ACC112 (cell line): ENCODE data around the gene CADM1.

Experiments
- H2AFZ ChIP-seq: fragments of 200-600 bp; sonication (generic); one replicate; pipeline ENCODE4 v1.6.0; 2017; ENCODE audit warnings: antibody characterized with exemption, low read length; ENCODE audit not compliant: unreplicated experiment
- H3K27ac ChIP-seq: fragments of 200-600 bp; sonication (generic); 2 replicates; pipeline ENCODE4 v1.5.1; 2014; ENCODE audit warnings: low read depth, mild to moderate bottlenecking, antibody characterized with exemption, low read length, moderate library complexity
- H3K27me3 ChIP-seq: fragments of 200-600 bp; sonication (generic); 2 replicates; pipeline ENCODE4 v1.6.1; 2014; ENCODE audit warnings: mild to moderate bottlenecking, antibody characterized with exemption, low read length, moderate library complexity, mixed read lengths; ENCODE audit not compliant: insufficient read depth
- H3K36me3 ChIP-seq: fragments of 200-600 bp; sonication (generic); 2 replicates; pipeline ENCODE4 v1.6.1; 2016; ENCODE audit warnings: mild to moderate bottlenecking, antibody characterized with exemption, low read length, moderate library complexity, mixed read lengths; ENCODE audit not compliant: insufficient read depth
- H3K4me1 ChIP-seq: fragments of 200-600 bp; sonication (generic); one replicate; pipeline ENCODE4 v1.6.1; 2016; ENCODE audit warnings: low read length, mixed read lengths; ENCODE audit not compliant: insufficient read depth, unreplicated experiment, control insufficient read depth
- H3K4me3 ChIP-seq: fragments of 200-600 bp; sonication (generic); 2 replicates; pipeline ENCODE4 v1.5.1; 2014; ENCODE audit warnings: mild to moderate bottlenecking, low read depth, low read length
- H3K79me2 ChIP-seq: fragments of 200-600 bp; sonication (generic); one replicate; pipeline ENCODE4 v1.6.0; 2016; ENCODE audit warnings: low read length; ENCODE audit not compliant: control insufficient read depth, unreplicated experiment, insufficient read depth

CADM1 gene

DNA sequence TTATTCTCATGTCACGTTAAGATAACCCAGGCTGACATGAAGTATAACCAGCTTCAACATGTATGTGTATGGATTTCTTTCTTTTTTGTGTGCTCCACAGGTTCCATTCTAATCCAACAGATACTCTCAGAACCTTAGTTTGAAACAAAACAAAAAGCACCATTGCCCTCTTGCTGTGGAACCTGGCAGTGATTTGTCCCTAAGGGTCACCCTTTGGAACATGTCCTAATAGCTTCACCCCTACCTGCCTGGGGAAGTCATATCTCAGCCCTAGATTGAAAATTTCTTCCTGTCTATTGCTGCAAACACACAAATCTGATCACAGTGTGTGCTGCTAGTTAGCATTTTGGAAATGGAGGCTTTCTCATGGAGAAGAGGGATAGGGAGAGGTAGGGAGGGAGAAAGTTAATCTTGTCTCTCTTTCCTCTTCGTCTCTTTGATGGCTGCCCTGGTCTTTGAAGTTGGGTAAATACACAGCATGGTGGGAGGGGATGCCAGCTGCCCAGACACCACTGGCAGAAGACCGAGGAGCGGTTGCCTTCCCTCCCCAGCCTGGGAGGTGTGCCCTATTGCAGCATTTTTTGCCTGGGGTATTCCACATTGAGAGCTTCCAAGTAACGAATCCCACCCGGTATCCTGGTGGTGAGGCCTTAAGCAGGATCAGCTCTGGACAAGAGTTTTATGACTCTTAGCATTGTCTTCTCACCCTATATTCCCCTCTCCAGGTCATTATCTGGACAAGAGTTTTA, 11.6 kb upstream of the CADM1 start:
- no peaks in the 10 kb centered on the region for H3K27me3 ChIP-seq
- H2AFZ ChIP-seq = no peak overlapping the region
- no peak overlapping the region for H3K4me3 ChIP-seq
- no peaks in the 10 kb centered on the region for H3K79me2 ChIP-seq
- H3K27ac ChIP-seq = no peak overlapping the region
- no peaks in the 10 kb centered on the region for H3K36me3 ChIP-seq
- no peaks in the 10 kb centered on the region for H3K4me1 ChIP-seq

DNA sequence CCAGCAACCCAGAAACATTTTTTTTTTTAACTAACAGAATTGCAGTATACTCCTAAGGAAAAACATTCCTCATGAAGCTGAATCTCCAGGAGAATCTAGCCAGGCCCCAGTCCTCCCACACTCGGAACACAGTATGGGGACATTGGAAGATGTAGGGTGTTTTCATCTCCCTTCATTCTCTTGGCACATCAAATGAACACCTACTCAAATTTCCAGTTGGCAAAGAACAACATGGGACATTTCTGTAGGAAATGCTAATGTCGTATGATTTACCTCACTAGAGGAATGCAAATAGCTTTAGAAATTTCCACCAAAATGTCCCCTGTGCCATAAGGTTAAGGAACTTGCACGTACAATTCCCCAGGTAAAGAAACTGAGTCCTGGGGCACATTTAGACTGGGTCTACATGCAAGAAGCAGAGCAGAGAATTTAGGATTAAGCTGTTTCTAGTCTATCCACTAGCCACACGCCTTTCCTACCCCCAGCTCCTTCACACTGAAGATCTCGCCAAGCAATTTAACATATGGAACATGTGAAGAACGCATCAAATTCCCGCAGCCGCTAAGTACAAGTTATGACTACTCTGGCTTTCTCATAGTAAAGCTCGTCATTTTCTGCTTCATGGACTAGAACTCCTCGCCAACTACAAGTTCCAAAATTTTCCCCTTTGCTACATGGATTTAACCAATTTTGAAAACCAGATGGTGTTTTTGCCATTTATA, 2.9 kb upstream of the CADM1 start:
- Histone ChIP-seq H3K36me3 (no peaks in the 10 kb centered on the region), H2AFZ (no peak overlapping the region), H3K4me3 (no peak overlapping the region), H3K79me2 (no peaks in the 10 kb centered on the region), H3K4me1 (no peaks in the 10 kb centered on the region), H3K27me3 (peaks cover 33% of the 10 kb centered on the region), H3K27ac (no peak overlapping the region)

DNA sequence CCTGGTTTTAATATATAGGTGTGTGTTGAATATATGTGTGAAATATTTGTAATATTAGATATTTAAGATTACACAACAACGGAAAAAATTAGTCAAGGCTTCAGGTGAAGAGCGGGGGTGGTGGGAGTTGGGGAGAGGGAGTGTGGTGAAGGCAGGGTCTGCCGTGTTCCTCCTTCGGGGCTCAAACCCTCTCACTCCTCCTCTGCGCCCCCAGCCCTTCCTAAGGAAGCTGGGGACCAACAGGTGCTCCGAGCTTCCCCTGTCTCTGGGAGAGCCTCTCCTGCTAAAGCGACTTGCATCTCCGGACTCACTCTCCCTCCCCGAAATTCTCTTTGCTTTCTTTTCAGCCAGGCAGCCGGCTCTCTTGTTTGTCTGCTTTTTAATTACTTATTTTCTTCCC, 960 bp upstream of the CADM1 start:
- no peak overlapping the region for H3K27ac ChIP-seq
- no peak overlapping the region for H3K4me3 ChIP-seq
- H3K36me3 ChIP-seq = no peaks in the 10 kb centered on the region
- no peaks in the 10 kb centered on the region for H3K4me1 ChIP-seq
- H3K79me2 ChIP-seq = no peaks in the 10 kb centered on the region
- H2AFZ ChIP-seq = no peak overlapping the region
- H3K27me3 ChIP-seq = peaks cover 50% of the 10 kb centered on the region

DNA sequence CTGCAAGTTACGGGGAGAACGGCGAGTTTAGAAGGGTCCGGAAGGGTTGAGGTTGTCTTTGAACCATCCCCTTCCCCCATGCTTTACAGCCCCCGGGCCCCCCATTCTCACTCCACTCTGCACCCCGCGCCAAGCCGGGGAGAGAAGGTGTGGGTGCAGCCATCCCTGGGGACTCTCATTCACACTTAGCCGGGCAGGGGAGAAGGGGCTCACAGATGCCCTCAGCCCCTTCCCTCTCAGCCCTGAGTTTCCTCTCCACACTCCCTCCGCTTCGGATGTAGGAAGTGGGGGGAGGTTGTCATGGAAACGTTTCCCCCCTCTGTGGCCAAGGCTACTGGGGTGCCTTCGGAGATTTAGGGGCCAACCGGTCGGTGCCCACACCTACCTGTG, 334 bp downstream of the CADM1 start:
- no peaks in the 10 kb centered on the region for H3K79me2 ChIP-seq
- H3K27ac ChIP-seq = no peak overlapping the region
- H3K4me1 ChIP-seq = no peaks in the 10 kb centered on the region
- no peaks in the 10 kb centered on the region for H3K36me3 ChIP-seq
- H3K27me3 ChIP-seq = peaks cover 50% of the 10 kb centered on the region
- H3K4me3 ChIP-seq = no peak overlapping the region
- no peak overlapping the region for H2AFZ ChIP-seq

DNA sequence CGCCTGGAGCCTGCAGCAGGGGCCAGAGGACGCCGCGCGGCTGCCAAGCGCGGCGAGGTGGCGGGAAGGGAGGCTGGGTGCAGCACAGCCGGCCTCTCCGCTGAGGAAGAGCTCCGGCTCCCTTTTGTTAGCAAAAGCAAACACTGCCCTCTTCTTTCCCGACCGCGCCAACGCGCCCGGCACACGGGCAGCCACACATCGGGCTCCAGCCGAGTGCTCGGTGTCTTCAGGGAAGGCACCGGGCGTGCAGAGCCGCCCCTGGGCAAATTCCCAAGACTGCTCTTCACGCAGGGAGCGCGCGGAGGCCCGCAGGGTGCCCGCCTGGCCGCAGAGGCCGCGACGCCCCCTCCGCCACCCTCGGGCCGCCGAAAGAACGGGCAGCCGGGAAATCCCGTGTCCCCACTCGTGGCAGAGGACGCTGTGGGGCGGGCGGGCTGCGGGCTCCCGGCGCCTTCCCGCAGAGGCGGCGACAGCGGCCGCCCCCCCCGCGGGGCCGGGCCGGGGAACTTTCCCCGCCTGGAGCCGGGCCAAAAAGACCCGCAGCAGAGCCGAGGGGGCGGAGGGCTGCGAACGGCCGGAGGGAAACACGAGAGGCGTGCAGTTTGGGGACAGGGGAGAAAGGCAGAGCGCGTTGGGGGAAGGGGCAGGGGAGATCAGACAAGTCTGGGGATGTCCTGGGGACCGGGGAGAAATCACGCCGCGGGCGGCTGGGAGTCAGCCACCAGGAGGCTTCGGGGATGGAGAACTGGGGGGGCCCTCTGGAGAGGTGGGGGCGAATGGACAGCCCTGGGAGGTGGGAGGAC, 931 bp downstream of the CADM1 start:
- H3K79me2 ChIP-seq = no peaks in the 10 kb centered on the region
- no peak overlapping the region for H3K4me3 ChIP-seq
- H3K27me3 ChIP-seq = peaks cover 50% of the 10 kb centered on the region
- no peak overlapping the region for H3K27ac ChIP-seq
- H3K36me3 ChIP-seq = no peaks in the 10 kb centered on the region
- H3K4me1 ChIP-seq = no peaks in the 10 kb centered on the region
- H2AFZ ChIP-seq = no peak overlapping the region

DNA sequence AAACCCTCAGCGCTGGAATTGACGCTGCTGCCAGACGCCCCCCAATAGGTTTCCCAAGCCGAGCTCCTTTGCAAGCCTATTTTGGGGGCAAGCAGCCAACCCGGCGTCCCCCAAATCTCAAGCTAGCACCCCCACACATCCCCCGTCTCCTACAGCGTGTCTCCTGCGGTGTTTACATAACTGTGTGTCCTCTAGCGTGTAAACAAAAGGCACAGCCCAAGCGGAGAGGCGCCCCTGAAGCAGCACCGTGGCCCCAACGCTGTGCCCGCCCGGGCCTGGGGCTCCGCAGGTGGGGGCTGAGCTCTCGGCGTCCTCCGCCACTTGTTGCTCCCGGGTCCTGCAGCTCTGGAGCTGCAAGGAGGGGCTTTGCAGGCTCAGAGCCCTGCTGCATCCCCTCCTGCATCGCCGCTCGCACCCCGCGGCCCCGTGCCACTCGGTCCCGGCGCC, 1.6 kb downstream of the CADM1 start:
- Histone ChIP-seq H2AFZ (no peak overlapping the region), H3K4me1 (no peaks in the 10 kb centered on the region), H3K4me3 (no peak overlapping the region), H3K36me3 (no peaks in the 10 kb centered on the region), H3K79me2 (no peaks in the 10 kb centered on the region), H3K27me3 (peaks cover 50% of the 10 kb centered on the region), H3K27ac (no peak overlapping the region)

DNA sequence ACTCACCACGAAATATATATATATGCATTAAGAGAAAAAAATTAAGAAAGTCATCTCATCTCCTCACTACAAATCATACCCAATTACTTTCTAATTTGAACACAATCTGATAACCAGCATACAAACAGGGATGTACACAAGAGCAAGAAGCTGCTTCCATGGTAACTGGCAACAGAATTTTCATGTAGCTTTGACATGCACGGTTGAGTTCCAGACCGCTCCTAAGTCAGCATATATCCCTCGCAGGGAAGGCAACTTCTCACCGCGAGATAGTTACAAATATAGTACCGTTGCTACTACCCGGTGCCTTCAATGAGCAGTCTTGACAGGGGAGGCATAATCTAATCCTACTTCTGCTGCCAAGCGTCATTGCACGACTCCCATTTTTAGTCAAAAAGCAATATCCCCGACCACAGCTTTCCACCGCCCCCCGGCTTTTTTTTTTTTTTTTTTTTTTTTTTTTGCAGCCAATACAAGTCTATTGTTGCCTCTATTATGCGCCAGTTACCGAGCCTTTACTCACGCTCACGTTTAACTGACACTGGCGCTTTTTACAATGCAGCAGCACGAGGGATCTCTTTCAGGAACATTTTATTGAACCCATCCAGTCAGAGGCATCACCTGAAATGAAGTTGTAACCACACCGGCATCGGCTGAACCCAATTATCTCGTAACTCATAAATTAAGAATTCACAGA, 2.2 kb downstream of the CADM1 start:
- no peaks in the 10 kb centered on the region for H3K36me3 ChIP-seq
- no peak overlapping the region for H2AFZ ChIP-seq
- H3K27me3 ChIP-seq = peaks cover 50% of the 10 kb centered on the region
- H3K27ac ChIP-seq = no peak overlapping the region
- H3K4me3 ChIP-seq = no peak overlapping the region
- H3K4me1 ChIP-seq = no peaks in the 10 kb centered on the region
- H3K79me2 ChIP-seq = no peaks in the 10 kb centered on the region

DNA sequence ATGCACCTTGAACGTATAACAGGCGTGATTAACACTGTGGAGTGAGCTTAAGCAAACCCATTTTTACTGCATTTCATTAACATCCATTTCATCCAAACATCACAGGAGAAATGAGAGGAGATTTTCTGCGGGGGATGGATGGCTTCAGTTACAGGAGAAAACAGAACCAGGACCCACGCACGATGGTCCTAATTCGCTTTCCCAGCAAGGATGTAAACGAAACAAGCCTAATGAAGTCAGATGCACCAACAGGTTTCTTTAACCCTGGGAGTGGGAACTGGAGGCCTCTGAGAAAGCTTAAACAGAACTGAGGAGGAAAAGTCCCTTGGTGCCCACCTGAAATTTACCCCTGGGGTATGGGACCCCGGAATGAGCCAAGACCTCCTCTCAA, 2.7 kb downstream of the CADM1 start:
- Histone ChIP-seq H3K27ac (no peak overlapping the region), H3K27me3 (peaks cover 50% of the 10 kb centered on the region), H2AFZ (no peak overlapping the region), H3K79me2 (no peaks in the 10 kb centered on the region), H3K4me3 (no peak overlapping the region), H3K4me1 (no peaks in the 10 kb centered on the region), H3K36me3 (no peaks in the 10 kb centered on the region)

DNA sequence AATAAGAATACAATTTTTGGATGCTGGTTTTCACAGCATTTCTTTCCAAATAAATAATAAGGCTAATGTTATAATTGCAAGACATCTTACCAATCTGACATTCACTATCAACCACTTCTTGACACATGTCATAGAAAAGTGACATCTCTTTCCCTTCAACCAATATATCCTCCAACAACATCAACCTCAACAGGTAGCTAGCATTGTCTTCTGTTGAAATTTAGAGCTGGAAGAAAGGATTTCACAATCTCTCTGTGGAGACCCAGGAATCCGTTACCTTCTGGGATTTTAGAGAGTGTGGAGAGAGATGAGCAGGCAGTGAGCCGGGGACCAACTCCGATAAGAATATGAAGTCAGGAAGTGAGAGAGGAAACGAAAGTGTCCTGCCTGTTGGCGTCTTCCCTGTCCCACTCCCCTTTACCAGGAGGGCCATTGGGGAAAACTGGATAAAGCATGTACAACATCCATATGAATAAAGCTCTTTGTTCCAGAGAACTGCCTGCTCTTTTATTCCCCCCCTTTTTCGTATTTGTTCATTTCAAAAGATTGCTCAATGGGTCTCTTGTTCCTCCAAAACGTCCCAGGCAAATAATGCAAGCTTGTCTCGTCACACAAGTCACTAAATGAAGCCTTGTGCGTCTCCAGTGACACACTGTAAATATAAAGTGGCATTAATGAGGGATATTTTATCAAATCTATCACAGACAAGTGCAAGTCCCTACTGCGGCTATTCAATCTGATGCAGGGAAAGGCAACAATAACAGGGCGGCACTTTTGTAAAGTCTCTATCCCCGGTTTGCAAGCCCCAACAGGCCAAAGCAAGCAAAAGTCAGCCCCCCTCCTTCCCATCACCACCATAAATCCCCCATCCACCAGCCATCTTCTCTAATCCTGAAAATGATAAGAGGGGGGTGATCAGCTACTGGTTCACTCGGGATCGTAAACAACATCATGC, 3.4 kb downstream of the CADM1 start:
- H2AFZ ChIP-seq = no peak overlapping the region
- no peaks in the 10 kb centered on the region for H3K79me2 ChIP-seq
- H3K27ac ChIP-seq = no peak overlapping the region
- H3K4me1 ChIP-seq = no peaks in the 10 kb centered on the region
- H3K27me3 ChIP-seq = peaks cover 50% of the 10 kb centered on the region
- H3K36me3 ChIP-seq = no peaks in the 10 kb centered on the region
- H3K4me3 ChIP-seq = no peak overlapping the region
